Measurements from ENCODE around the gene NDUFS6. TPM values are rescaled to one million over a fixed set of nuclear protein-coding genes. Genes with fewer than 3 reads are reported as not detected.

The NDUFS6 gene
- total RNA-seq, 4 donors from 2014 or later: 26.5 to 36.9 (median 34.5) TPM

DNA sequence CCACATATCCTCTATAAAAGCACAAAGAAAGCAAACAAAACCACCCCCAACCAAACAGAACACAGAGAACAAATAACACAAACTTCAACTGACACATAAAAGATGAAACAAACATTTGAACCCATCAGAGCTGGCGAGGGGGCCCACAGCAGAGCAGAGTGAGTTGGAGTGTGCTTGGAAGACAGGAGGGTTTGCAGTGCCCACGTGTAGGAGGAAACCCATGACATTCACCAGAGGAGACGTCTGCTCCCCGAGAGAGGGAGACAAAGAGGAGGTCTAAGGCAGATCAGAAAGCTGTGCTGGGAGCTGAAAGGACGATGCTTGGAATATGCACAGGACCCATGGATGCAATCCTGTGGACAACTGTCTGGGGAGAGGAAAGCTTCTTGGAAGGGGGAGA, 28.6 kb upstream of the NDUFS6 start:
- TF ChIP-seq CTCF (IDR thresholded peaks at IDR 0.05; ENCODE audit: low read depth): no peak

GRCh38 chr5:1776831-1777230, 24.4 kb upstream of the NDUFS6 start:
- no peak for TF ChIP-seq CTCF (IDR thresholded peaks at IDR 0.05; ENCODE audit: low read depth)

- no peak for TF ChIP-seq CTCF (IDR thresholded peaks at IDR 0.05; ENCODE audit: low read depth)
Measured at GRCh38 chr5:1777281-1778137, 23.7 kb upstream of the NDUFS6 start.

GRCh38 chr5:1778138-1779020, 22.8 kb upstream of the NDUFS6 start:
- TF ChIP-seq CTCF (IDR thresholded peaks at IDR 0.05; ENCODE audit: low read depth): no peak

DNA sequence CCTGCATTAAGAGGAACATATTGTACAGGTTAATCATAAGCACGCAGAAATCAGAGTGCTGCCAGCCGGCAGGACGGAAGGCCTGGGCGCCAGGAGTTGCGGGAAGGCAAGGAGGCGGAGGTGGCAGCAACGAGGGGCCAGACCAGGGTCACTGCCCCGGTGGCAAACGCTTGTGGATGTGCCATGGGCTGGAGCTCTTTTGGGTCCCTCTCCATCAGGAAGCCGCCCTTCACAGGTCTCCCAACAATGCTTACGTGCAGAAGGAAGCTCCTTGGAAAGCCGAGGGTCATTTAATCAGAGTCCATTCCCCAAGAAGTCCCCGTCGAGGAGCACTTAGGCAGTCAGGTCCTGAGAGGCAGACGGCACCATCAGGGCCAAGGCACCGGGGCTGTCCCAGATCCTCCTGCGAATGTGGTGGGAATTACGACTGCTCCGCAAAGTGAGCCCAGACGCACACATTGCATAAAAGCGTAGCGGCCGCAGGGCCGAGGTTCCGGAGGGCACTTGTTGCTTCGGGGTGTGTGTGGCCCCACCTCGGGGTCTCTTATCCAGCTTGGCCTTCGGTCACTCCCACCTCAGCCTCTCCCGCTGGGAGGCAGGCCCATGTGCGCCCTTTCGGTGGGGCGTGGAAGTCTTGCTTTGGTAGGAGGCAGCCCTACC, 22.1 kb upstream of the NDUFS6 start:
- TF ChIP-seq CTCF (IDR thresholded peaks at IDR 0.05; ENCODE audit: low read depth): no peak

DNA sequence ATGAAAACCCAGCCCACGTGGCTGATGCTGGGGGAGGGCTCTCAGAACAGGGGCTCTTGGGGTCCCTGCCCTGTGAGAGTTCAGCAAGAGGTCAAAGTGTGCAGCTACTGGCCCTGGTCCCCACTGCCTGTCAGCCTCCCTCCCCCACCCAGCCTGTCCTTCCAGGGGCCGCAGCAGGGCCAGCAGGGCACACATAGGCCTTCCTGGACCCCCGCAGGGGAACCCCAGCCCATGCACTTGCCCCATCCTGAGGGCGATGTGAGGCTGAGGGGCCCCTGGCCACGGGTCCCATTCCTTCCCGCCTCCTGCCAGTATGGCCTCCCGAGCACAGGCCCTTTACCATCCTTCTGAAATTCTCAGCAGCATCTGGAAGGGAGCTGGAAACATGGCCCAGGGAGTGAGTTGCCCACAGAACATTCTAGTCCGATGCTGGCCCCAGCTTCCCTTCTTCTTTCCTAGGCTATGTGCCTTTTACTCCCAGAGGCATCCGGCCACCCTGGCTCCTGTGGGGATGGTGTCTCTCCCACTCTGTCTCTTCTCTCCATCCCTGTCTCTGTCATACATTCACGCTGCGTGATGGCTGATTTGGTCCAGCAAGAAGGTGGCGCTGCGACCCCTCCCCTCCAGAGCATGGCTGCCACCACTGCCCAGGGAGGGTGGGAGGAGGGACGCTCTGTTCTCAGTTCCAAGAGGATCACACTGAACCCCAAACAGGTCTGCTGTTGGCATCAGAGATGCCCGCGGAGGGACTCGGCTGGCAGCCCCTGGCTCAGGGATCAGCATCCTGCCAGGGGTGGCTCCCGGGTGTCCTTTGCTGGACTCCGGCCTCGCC, 21.2 kb upstream of the NDUFS6 start:
- no peak for TF ChIP-seq CTCF (IDR thresholded peaks at IDR 0.05; ENCODE audit: low read depth)
